Endothelial cell of umbilical vein (primary cell): ENCODE data around the gene NPDC1.
"Not testable (repeated sequence)": the region's sequence is repeated elsewhere in the genome, so short reads cannot be mapped to it uniquely, and the experiment has no call there.

Experiments
- EZH2 ChIP-seq: IDR thresholded peaks from 2 replicates; pipeline ENCODE4 v1.6.1; 2012; ENCODE audit warnings: borderline replicate concordance, low read depth, mild to moderate bottlenecking, moderate library complexity, low read length, inconsistent platforms; ENCODE audit not compliant: severe bottlenecking
- GATA2 ChIP-seq: IDR thresholded peaks from 2 replicates; pipeline ENCODE4 v1.7.0; 2011; ENCODE audit warnings: low read depth, mild to moderate bottlenecking, moderate library complexity, mixed read lengths, low read length; ENCODE audit not compliant: insufficient read length, insufficient read depth
- POLR2A ChIP-seq: IDR thresholded peaks from 2 replicates; pipeline ENCODE4 v1.6.1; 2012; ENCODE audit warnings: low read depth, mild to moderate bottlenecking, control low read depth, low read length
- POLR2AphosphoS5 ChIP-seq: IDR thresholded peaks from 2 replicates; pipeline ENCODE4 v1.6.1; 2012; ENCODE audit warnings: low read depth, mild to moderate bottlenecking, control low read depth, low read length, moderate library complexity; ENCODE audit not compliant: insufficient read depth
- TF ChIP-seq, protein P1 (sequence below), 2 donors: IDR thresholded peaks; 1 replicate in 1 of 2; 2 replicates in 1 of 2; pipeline ENCODE4 v1.5.1; 2011; ENCODE audit warnings: low read length in 2 of 2, mild to moderate bottlenecking in 2 of 2, moderate library complexity in 2 of 2, control low read depth in 1 of 2, inconsistent platforms in 1 of 2, low read depth in 1 of 2; ENCODE audit not compliant: insufficient read depth in 1 of 2; ENCODE audit errors: extremely low read depth in 1 of 2

- TF ChIP-seq POLR2A, GATA2, POLR2AphosphoS5, EZH2: not testable (repeated sequence)
- TF ChIP-seq, protein P1, sequence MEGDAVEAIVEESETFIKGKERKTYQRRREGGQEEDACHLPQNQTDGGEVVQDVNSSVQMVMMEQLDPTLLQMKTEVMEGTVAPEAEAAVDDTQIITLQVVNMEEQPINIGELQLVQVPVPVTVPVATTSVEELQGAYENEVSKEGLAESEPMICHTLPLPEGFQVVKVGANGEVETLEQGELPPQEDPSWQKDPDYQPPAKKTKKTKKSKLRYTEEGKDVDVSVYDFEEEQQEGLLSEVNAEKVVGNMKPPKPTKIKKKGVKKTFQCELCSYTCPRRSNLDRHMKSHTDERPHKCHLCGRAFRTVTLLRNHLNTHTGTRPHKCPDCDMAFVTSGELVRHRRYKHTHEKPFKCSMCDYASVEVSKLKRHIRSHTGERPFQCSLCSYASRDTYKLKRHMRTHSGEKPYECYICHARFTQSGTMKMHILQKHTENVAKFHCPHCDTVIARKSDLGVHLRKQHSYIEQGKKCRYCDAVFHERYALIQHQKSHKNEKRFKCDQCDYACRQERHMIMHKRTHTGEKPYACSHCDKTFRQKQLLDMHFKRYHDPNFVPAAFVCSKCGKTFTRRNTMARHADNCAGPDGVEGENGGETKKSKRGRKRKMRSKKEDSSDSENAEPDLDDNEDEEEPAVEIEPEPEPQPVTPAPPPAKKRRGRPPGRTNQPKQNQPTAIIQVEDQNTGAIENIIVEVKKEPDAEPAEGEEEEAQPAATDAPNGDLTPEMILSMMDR (IDR thresholded peaks at IDR 0.05; ENCODE audit: extremely low read depth in 1 of 2, insufficient read depth in 1 of 2, low read depth in 1 of 2, low read length in 2 of 2) = not testable (repeated sequence)
Measured at GRCh38 chr9:137033481-137033880, 12.5 kb downstream of the NPDC1 start.
